NCI-H526 treated with DMSO at 0.1 percent for 48 hours (cell line): ENCODE data around the gene GARIN5A.
"Not testable (repeated sequence)": the region's sequence is repeated elsewhere in the genome, so short reads cannot be mapped to it uniquely, and the experiment has no call there.

Source experiments
- DNase-seq: peaks from one replicate; lab custom pipeline; 2025; lab: John Stamatoyannopoulos, UW

GARIN5A gene

GRCh38 chr19:50488389-50489194, 11.9 kb upstream of the GARIN5A start:
- no peak for DNase-seq

GRCh38 chr19:50486823-50487515, 10.3 kb upstream of the GARIN5A start:
- no peak for DNase-seq

GRCh38 chr19:50485284-50485955, 8.8 kb upstream of the GARIN5A start:
- no peak for DNase-seq

GRCh38 chr19:50482916-50483315, 6.3 kb upstream of the GARIN5A start:
- DNase-seq, result no peak

GRCh38 chr19:50482271-50482855, 5.7 kb upstream of the GARIN5A start:
- no peak for DNase-seq

GRCh38 chr19:50481351-50482149, 4.9 kb upstream of the GARIN5A start:
- no peak for DNase-seq

GRCh38 chr19:50480281-50481111, 3.8 kb upstream of the GARIN5A start:
- no peak for DNase-seq

- DNase-seq, result no peak
Measured at GRCh38 chr19:50479761-50480251, 3.2 kb upstream of the GARIN5A start.

GRCh38 chr19:50478901-50479715, 2.5 kb upstream of the GARIN5A start:
- peak; percentile 10 for DNase-seq

GRCh38 chr19:50477751-50478515, 1.3 kb upstream of the GARIN5A start:
- no peak for DNase-seq

- no peak for DNase-seq
Measured at GRCh38 chr19:50476907-50477238, 225 bp upstream of the GARIN5A start.

- no peak for DNase-seq
Measured at GRCh38 chr19:50475736-50476223, 868 bp downstream of the GARIN5A start.

GRCh38 chr19:50475101-50475568, 1.5 kb downstream of the GARIN5A start:
- DNase-seq, result no peak

GRCh38 chr19:50473336-50473735, 3.3 kb downstream of the GARIN5A start:
- not testable (repeated sequence) for DNase-seq

GRCh38 chr19:50468818-50469217, 7.8 kb downstream of the GARIN5A start:
- no peak for DNase-seq

- DNase-seq, result no peak
Measured at GRCh38 chr19:50467566-50467965, 9.1 kb downstream of the GARIN5A start.

GRCh38 chr19:50466706-50467039, 10.0 kb downstream of the GARIN5A start:
- DNase-seq, result no peak

- no peak for DNase-seq
Measured at GRCh38 chr19:50465986-50466705, 10.5 kb downstream of the GARIN5A start.
